GM12891 (cell line): ENCODE results near the gene CAMTA2.

Source experiments
- PAX5 ChIP-seq: IDR thresholded peaks from 2 replicates; pipeline ENCODE4 v1.6.1; 2011; ENCODE audit warnings: low read length, moderate library complexity, mild to moderate bottlenecking; ENCODE audit not compliant: insufficient read depth, severe bottlenecking
- POLR2A ChIP-seq: IDR thresholded peaks from 2 replicates; pipeline ENCODE4 v1.6.1; 2011; ENCODE audit warnings: low read depth, low read length, control low read depth
- POLR2AphosphoS5 ChIP-seq: IDR thresholded peaks from 2 replicates; pipeline ENCODE4 v1.6.1; 2011; ENCODE audit warnings: low read depth, low read length, control low read depth
- SPI1 ChIP-seq: IDR thresholded peaks from 2 replicates; pipeline ENCODE4 v1.6.1; 2011; ENCODE audit warnings: low read depth, low read length, control low read depth
- TAF1 ChIP-seq: IDR thresholded peaks from 2 replicates; pipeline ENCODE4 v1.6.1; 2011; ENCODE audit warnings: low read depth, low read length, control low read depth

GRCh38 chr17:4970273-4970672, 17.2 kb downstream of the CAMTA2 start:
- TF ChIP-seq POLR2A (no peak), POLR2AphosphoS5 (no peak), SPI1 (no peak), TAF1 (no peak), PAX5 (no peak)
